SU-DHL-6 (cell line): ENCODE measurements around the gene SIK2.

Experiments used
- CTCF ChIP-seq: fragments of 200-600 bp; sonication (generic); IDR thresholded peaks from one replicate; pipeline ENCODE4 v1.5.1; 2017; ENCODE audit warnings: antibody characterized with exemption, mild to moderate bottlenecking, low read length, moderate library complexity; ENCODE audit not compliant: insufficient read depth, poor library complexity, severe bottlenecking
- EZH2phosphoT487 ChIP-seq: fragments of 200-600 bp; sonication (generic), shearing (Covaris generic); conservative IDR thresholded peaks from 2 replicates; pipeline ENCODE4 v1.6.1; 2018; ENCODE audit warnings: mild to moderate bottlenecking, antibody characterized with exemption, low read length, moderate library complexity, mixed read lengths

- TF ChIP-seq CTCF (no peak), EZH2phosphoT487 (no peak)
Measured at GRCh38 chr11:111748035-111748804, 146.0 kb downstream of the SIK2 start.
